Measurements from ENCODE around the gene STK32C. TPM values are rescaled to one million over a fixed set of nuclear protein-coding genes. Genes with fewer than 3 reads are reported as not detected.

STK32C gene
- total RNA-seq, 1 donor from 2014 or later, result 9.9 TPM

DNA sequence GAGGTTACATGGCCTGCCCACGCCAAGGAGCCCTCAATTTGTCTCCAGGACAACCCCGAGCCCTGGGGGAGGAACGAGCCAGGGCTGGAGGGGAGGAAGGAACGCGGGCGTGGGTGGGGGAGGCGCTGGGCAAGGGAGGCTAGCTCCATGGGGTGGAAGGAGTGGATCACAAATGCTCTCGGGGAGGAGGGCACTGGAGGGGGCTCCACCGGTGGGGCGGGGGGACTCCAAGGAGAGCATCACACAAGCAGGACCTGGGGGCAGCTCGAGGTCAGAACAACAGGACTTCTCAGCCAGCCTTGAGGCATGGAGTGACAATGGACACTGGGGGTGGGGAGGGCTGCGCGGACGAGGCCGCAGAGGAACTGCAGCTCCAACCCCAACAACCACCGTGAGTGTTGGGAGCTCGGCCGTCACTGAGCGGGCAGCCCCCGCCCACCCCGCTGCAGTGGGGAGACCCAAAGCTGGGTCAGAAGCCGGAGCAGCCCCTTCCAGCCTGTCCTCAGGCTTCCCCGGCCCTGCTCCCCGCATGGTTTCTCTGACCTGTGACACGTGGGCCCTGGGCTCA, 41.1 kb downstream of the STK32C start:
- H3K27ac Mint-ChIP-seq, result no peak overlapping the region
- H3K9me3 Mint-ChIP-seq, result no peaks in the 10 kb centered on the region
- peaks cover 16% of the 10 kb centered on the region for H3K27me3 Mint-ChIP-seq (ENCODE audit: low read depth)
- peak in 1 of 2 experiments; percentile 16 for DNase-seq (ENCODE audit: low spot score in 2 of 2, unreplicated experiment in 2 of 2)
- no peaks in the 10 kb centered on the region for H3K36me3 Mint-ChIP-seq
- TF ChIP-seq, protein P1, sequence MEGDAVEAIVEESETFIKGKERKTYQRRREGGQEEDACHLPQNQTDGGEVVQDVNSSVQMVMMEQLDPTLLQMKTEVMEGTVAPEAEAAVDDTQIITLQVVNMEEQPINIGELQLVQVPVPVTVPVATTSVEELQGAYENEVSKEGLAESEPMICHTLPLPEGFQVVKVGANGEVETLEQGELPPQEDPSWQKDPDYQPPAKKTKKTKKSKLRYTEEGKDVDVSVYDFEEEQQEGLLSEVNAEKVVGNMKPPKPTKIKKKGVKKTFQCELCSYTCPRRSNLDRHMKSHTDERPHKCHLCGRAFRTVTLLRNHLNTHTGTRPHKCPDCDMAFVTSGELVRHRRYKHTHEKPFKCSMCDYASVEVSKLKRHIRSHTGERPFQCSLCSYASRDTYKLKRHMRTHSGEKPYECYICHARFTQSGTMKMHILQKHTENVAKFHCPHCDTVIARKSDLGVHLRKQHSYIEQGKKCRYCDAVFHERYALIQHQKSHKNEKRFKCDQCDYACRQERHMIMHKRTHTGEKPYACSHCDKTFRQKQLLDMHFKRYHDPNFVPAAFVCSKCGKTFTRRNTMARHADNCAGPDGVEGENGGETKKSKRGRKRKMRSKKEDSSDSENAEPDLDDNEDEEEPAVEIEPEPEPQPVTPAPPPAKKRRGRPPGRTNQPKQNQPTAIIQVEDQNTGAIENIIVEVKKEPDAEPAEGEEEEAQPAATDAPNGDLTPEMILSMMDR (IDR thresholded peaks at IDR 0.05; ENCODE audit: unreplicated experiment), result no peak
- peaks cover 10% of the 10 kb centered on the region for H3K4me1 Mint-ChIP-seq
- no peak overlapping the region for H3K4me3 Mint-ChIP-seq

DNA sequence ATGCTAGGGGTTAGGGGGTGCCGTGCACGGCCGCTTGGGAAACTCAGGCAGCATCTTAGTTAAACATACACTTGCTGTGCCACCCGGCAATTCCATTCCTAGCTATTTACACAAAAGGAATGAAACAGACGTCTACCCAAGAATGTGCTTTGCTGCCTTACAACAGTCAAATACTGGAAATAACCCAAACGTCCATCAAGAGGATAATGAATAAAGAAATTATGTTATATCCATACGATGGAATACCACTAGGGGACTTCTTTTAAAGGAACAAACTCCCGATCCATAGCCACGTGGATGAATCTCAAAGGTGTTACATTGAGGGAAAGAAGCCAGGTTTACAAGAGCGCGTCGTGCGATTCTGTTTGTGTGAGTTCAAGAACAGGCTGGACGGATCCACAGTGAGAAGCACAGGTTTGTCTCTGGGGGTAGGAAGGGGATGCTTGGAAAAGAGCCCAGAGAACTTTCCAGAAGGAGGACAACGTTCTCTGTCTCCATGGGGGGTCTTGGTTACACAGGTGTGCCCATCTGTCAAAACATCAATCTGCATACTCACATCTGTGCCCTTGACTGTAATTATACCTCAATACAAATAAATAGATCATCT, 41.8 kb downstream of the STK32C start:
- no peaks in the 10 kb centered on the region for H3K9me3 Mint-ChIP-seq
- H3K4me3 Mint-ChIP-seq, result no peak overlapping the region
- H3K36me3 Mint-ChIP-seq, result no peaks in the 10 kb centered on the region
- TF ChIP-seq, protein P1 (IDR thresholded peaks at IDR 0.05; ENCODE audit: unreplicated experiment), result no peak
- no peak for DNase-seq (ENCODE audit: low spot score in 2 of 2, unreplicated experiment in 2 of 2)
- H3K4me1 Mint-ChIP-seq, result peaks cover 10% of the 10 kb centered on the region
- H3K27me3 Mint-ChIP-seq (ENCODE audit: low read depth), result peaks cover 17% of the 10 kb centered on the region
- no peak overlapping the region for H3K27ac Mint-ChIP-seq

DNA sequence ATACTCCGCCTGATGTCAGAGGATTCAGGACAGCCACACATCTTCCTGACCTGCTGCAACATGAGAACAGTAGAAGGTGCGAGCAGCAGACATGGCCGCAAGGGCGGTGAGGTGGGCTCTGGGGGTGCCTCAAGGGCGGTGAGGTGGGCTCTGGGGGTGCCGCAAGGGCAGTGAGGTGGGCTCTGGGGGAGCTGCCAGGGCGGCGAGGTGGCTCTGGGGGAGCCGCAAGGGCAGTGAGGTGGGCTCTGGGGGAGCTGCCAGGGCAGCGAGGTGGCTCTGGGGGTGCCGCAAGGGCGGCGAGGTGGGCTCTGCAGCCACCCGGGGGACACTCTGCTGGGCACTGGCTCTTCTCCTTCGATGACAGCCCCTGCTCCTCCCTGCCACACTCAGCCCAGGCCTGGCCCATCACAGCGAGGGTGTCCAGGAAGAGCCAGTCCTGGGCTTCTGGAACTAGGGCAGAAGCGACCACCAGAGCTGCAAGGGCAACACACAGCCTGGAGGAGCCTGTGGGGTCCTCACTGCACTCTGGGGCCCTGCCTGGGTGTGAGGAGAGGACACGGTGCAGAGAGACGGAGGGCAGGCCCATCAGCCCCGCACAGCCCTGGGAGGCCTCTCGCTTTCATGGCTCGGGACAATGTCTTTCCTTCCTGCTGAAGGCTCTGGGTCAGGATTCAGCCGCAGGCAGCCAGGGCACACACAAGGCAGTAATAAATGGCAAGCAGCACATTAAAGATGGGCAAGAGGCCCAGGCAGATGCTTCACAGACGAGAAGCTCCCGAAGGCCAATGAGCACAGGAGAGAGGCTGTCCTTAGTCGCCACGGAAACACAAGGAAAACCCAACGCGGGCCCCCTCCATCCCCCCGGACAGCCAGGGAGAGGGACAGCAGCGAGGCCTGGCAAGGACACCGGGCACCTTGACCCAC, 42.5 kb downstream of the STK32C start:
- H3K27ac Mint-ChIP-seq, result no peak overlapping the region

DNA sequence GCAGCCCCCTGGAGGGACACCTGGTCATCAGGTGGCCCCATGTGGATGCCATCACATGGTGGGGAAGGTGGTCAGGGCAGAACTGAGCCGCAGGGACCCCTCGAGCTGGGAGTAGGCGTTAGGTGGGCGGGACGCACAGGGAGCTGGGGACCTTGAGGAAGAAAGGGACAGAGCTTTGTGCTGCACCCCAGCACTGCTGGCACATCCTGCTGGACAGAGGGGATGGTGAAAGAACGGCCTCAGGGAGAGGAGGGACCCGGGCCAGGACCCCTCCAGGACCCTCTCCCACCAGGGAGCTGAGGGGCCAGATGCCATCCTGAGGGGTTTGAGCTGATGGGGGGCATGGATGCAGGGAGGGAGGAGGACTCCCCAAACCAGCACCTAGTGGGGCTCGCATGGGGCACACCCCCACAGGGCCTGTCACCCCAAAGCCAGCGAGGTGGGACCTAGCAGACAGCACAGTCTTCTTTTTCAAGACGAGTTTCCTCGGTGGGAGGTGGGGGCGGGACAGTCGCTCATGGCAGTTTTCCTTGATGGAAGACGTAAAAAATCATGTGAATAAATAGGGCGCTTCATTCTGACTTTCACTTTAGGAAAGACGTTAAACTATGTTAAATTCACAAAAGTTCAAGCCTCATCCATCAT, 43.3 kb downstream of the STK32C start:
- TF ChIP-seq, protein P1 (IDR thresholded peaks at IDR 0.05; ENCODE audit: unreplicated experiment), result no peak
- Mint-ChIP-seq H3K4me3 (no peak overlapping the region), H3K4me1 (peaks cover 10% of the 10 kb centered on the region), H3K9me3 (no peaks in the 10 kb centered on the region), H3K27me3 (ENCODE audit: low read depth) (peaks cover 17% of the 10 kb centered on the region), H3K27ac (no peak overlapping the region), H3K36me3 (no peaks in the 10 kb centered on the region)
- peak in 1 of 2 experiments; percentile 13 for DNase-seq (ENCODE audit: low spot score in 2 of 2, unreplicated experiment in 2 of 2)

More for the DNA sequence above, 42.5 kb downstream of the STK32C start:
- Mint-ChIP-seq H3K9me3 (no peaks in the 10 kb centered on the region), H3K4me3 (no peak overlapping the region), H3K36me3 (no peaks in the 10 kb centered on the region), H3K27me3 (ENCODE audit: low read depth) (peaks cover 17% of the 10 kb centered on the region), H3K4me1 (peaks cover 10% of the 10 kb centered on the region)
- DNase-seq (ENCODE audit: low spot score in 2 of 2, unreplicated experiment in 2 of 2), result peak in 1 of 2 experiments; percentile 14
- TF ChIP-seq, protein P1 (IDR thresholded peaks at IDR 0.05; ENCODE audit: unreplicated experiment), result no peak

DNA sequence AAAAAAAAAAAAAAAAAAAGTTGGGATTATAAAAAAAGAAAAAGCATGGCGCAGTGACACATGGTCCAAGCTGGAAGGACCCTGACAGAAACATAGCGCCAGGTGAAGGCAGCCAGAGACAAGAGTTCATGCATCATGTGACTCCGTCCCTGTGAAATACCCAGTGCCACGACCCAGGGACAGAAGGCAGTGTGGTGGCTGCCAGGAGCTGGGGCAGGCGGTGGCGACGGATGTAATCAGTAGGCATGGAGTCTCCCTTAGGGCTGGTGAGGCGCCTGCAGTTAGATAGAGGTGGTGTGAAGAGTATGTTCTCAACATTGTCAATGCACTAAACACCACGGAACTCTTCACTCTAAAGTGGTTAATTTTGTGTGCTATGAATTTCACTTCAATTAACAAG, 43.9 kb downstream of the STK32C start:
- Mint-ChIP-seq H3K27me3 (ENCODE audit: low read depth) (peaks cover 17% of the 10 kb centered on the region), H3K4me1 (peaks cover 10% of the 10 kb centered on the region), H3K9me3 (no peaks in the 10 kb centered on the region), H3K36me3 (no peaks in the 10 kb centered on the region), H3K4me3 (no peak overlapping the region), H3K27ac (no peak overlapping the region)
- no peak for DNase-seq (ENCODE audit: low spot score in 2 of 2, unreplicated experiment in 2 of 2)
- TF ChIP-seq, protein P1 (IDR thresholded peaks at IDR 0.05; ENCODE audit: unreplicated experiment), result no peak

All from mesothelial cell of epicardium (in vitro differentiated cells).